ENCODE measurements around the gene PACC1.
"Not testable (repeated sequence)": the region's sequence is repeated elsewhere in the genome, so short reads cannot be mapped to it uniquely, and the experiment has no call there.

Gene PACC1

GRCh38 chr1:212397171-212397570 is 17.5 kb downstream of the PACC1 start:
- DNase-seq (ENCODE audit: low read depth), result no peak
- no peak for TF ChIP-seq CTCF (IDR thresholded peaks at IDR 0.05; ENCODE audit: insufficient read depth, low read depth, low read length, missing control alignments)
- H3K4me3 ChIP-seq (ENCODE audit: low read depth, low read length), result no peak overlapping the region

DNA sequence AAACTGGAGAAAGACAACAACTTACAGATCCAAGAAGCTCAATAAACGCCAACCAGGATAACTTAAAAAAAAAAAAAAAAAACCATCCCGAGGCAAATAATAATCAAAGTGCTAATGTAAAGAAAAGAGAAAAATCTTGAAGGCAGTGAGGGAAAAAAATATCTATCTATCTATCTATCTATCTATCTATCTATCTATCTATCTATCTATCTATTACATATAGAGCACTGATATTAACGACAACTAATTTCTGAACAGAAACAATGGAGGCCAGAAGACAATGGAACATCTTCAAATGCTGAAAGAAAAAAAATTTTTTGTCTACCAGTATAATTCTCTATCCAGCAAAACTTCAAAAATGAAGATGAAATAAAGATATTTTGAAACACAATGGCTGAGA is 18.0 kb downstream of the PACC1 start:
- no peak for TF ChIP-seq CTCF (IDR thresholded peaks at IDR 0.05; ENCODE audit: insufficient read depth, low read depth, low read length, missing control alignments)
- DNase-seq (ENCODE audit: low read depth), result no peak
- H3K4me3 ChIP-seq (ENCODE audit: low read depth, low read length), result no peak overlapping the region

- H3K4me3 ChIP-seq (ENCODE audit: low read depth, low read length); DNase-seq (ENCODE audit: low read depth): not testable (repeated sequence)
These were observed 18.8 kb downstream of the PACC1 start for GRCh38 chr1:212395678-212396437.

- no peak overlapping the region for H3K4me3 ChIP-seq (ENCODE audit: low read depth, low read length)
- no peak for TF ChIP-seq CTCF (IDR thresholded peaks at IDR 0.05; ENCODE audit: insufficient read depth, low read depth, low read length, missing control alignments)
These were observed 25.5 kb downstream of the PACC1 start for GRCh38 chr1:212388985-212389716.

DNA sequence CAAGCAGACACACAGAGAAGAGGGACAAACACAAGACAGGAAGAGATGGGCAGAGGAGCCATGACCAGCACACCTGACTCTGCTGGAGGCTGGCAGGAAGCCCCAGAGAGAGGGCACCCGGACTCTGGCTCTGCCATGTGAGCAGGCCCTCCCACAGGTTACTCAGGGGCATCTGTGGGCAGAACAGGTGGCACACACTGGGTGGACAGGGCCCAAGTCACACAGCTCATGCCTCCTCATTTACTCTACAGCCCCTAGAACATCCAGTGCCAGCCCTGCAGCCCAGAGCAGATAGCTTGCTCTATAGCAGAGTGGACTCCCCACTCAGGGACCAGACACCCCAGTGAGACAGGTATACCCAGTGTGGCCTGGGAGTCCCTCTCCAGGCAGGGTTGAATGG is 28.7 kb downstream of the PACC1 start:
- H3K4me3 ChIP-seq (ENCODE audit: low read depth, low read length), result no peak overlapping the region
- no peak for DNase-seq (ENCODE audit: low read depth)
- no peak for TF ChIP-seq CTCF (IDR thresholded peaks at IDR 0.05; ENCODE audit: insufficient read depth, low read depth, low read length, missing control alignments)

More at GRCh38 chr1:212388985-212389716, 25.5 kb downstream of the PACC1 start:
- DNase-seq (ENCODE audit: low read depth), result no peak

GRCh38 chr1:212381397-212382035 is 33.2 kb downstream of the PACC1 start:
- TF ChIP-seq CTCF (IDR thresholded peaks at IDR 0.05; ENCODE audit: insufficient read depth, low read depth, low read length, missing control alignments), result no peak

GRCh38 chr1:212379366-212379765 is 35.3 kb downstream of the PACC1 start:
- TF ChIP-seq CTCF (IDR thresholded peaks at IDR 0.05; ENCODE audit: insufficient read depth, low read depth, low read length, missing control alignments), result no peak
- DNase-seq (ENCODE audit: low read depth), result no peak
- no peak overlapping the region for H3K4me3 ChIP-seq (ENCODE audit: low read depth, low read length)

More at GRCh38 chr1:212381397-212382035, 33.2 kb downstream of the PACC1 start:
- no peak for DNase-seq (ENCODE audit: low read depth)
- H3K4me3 ChIP-seq (ENCODE audit: low read depth, low read length), result no peak overlapping the region
